22Rv1 (cell line): Measurements from ENCODE around the gene PLPP7.

Source experiments
- ZFX ChIP-seq: fragments of 450-650 bp; IDR thresholded peaks from 2 replicates; pipeline ENCODE4 v1.6.1; 2017; ENCODE audit warnings: antibody characterized with exemption, borderline replicate concordance
- TF ChIP-seq, protein P1 (sequence below): fragments of 450-650 bp; IDR thresholded peaks from 2 replicates; pipeline ENCODE4 v1.5.1; 2017; ENCODE audit warnings: mild to moderate bottlenecking

DNA sequence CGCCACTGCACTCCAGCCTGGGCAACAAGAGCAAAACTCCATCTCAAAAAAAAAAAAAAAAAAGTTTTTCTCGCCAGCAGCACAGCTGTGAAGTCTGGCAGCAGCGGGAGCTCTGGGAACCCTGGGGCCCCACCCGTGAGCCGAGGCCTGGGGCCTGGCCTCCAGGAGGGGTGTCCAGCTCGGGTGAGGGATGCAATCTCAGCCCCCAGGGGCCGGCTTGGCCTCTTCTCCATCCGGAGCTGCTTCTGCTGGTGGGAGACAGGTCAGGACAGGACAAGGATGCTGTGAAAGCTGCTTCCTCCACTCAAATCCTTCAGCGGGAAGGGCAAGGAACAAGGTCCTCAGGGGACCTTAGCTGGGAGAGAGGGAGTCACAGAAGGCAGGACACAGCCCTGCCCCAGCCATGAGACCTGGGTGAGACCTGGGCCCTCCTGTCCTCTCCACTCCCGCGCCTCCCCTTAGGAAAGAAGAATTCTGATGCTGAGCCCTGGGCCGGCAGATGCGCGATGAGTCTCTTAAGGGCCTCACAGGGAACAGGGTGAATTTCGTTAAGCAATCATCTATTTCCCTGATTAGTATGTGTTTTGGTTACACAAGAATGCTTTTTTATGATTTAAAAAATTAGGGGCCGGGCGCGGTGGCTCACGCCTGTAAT is 30.6 kb downstream of the PLPP7 start:
- TF ChIP-seq, protein P1, sequence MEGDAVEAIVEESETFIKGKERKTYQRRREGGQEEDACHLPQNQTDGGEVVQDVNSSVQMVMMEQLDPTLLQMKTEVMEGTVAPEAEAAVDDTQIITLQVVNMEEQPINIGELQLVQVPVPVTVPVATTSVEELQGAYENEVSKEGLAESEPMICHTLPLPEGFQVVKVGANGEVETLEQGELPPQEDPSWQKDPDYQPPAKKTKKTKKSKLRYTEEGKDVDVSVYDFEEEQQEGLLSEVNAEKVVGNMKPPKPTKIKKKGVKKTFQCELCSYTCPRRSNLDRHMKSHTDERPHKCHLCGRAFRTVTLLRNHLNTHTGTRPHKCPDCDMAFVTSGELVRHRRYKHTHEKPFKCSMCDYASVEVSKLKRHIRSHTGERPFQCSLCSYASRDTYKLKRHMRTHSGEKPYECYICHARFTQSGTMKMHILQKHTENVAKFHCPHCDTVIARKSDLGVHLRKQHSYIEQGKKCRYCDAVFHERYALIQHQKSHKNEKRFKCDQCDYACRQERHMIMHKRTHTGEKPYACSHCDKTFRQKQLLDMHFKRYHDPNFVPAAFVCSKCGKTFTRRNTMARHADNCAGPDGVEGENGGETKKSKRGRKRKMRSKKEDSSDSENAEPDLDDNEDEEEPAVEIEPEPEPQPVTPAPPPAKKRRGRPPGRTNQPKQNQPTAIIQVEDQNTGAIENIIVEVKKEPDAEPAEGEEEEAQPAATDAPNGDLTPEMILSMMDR = no peak
- TF ChIP-seq ZFX = no peak
